ENCODE data around the gene ARL14EPL.

ARL14EPL gene

DNA sequence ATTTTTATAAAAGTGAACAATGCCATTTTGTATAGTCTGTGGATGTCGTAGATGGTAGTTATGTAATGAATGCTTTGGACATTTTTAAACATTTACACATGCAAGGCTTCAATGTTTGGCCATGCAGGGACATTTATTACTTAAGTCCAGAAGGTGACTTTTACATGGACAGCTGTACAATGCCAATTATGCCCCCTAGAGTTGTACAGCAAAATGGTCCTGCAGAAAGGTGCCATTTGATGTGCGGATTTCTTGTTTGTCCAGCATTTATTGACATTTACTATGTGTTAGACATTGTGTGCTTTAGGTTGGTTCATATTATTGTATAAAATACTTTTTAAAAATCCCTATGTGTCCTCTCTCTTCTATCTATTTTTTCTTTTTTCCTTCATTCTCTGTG lies 30.1 kb downstream of the ARL14EPL start:
- no peak for TF ChIP-seq EZH2phosphoT487 (IDR thresholded peaks at IDR 0.05; ENCODE audit: borderline replicate concordance)
- TF ChIP-seq, protein P1, sequence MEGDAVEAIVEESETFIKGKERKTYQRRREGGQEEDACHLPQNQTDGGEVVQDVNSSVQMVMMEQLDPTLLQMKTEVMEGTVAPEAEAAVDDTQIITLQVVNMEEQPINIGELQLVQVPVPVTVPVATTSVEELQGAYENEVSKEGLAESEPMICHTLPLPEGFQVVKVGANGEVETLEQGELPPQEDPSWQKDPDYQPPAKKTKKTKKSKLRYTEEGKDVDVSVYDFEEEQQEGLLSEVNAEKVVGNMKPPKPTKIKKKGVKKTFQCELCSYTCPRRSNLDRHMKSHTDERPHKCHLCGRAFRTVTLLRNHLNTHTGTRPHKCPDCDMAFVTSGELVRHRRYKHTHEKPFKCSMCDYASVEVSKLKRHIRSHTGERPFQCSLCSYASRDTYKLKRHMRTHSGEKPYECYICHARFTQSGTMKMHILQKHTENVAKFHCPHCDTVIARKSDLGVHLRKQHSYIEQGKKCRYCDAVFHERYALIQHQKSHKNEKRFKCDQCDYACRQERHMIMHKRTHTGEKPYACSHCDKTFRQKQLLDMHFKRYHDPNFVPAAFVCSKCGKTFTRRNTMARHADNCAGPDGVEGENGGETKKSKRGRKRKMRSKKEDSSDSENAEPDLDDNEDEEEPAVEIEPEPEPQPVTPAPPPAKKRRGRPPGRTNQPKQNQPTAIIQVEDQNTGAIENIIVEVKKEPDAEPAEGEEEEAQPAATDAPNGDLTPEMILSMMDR (conservative IDR thresholded peaks at IDR 0.05; ENCODE audit: low read length): peak; percentile 45
- H2AFZ ChIP-seq (ENCODE audit: low read length): no peak overlapping the region
- no peak overlapping the region for H3K9ac ChIP-seq (ENCODE audit: low read depth, low read length, poor library complexity, severe bottlenecking)
- no peak overlapping the region for H3K4me3 ChIP-seq (ENCODE audit: low read length, poor library complexity, severe bottlenecking)
- H3K4me2 ChIP-seq (ENCODE audit: low read depth, low read length, poor library complexity, severe bottlenecking): no peak overlapping the region
- H3K9me2 ChIP-seq (replicated peaks; ENCODE audit: low read depth, low read length): no peaks in the 10 kb centered on the region
- no peaks in the 10 kb centered on the region for H3K27me3 ChIP-seq (ENCODE audit: insufficient read depth, low read length, poor library complexity, severe bottlenecking)
- H3K79me2 ChIP-seq (ENCODE audit: insufficient read depth, low read length): no peaks in the 10 kb centered on the region
- no peaks in the 10 kb centered on the region for H3K4me1 ChIP-seq (ENCODE audit: insufficient read depth, low read length, poor library complexity, severe bottlenecking)
- H3K9me3 ChIP-seq (ENCODE audit: insufficient read depth, low read depth, low read length): no peaks in the 10 kb centered on the region
- no peaks in the 10 kb centered on the region for H3F3A ChIP-seq (ENCODE audit: low read depth)
- no peaks in the 10 kb centered on the region for H4K20me1 ChIP-seq (ENCODE audit: insufficient read depth, low read length, poor library complexity, severe bottlenecking)
- H3K36me3 ChIP-seq (ENCODE audit: insufficient read depth, low read length): no peaks in the 10 kb centered on the region

DNA sequence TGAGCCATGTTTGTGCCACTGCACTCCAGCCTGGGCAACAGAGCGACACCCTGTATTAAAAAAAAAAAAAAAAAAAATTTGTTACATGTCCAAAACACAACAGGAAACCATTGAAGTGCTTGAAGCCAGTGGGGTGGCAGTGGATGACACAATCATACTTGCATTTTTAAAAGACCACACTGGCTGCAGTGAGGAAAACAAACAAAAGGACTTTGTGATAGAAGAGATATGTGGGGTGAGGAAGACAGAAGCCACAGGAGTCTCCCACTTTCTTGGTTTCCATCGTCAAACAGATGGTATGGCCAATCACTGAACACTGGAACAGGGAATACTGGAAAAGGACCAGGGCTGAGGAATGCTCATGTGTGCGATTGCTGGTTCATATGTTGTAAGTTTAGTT lies 31.7 kb downstream of the ARL14EPL start:
- TF ChIP-seq, protein P1 (conservative IDR thresholded peaks at IDR 0.05; ENCODE audit: low read length): no peak
- no peak for TF ChIP-seq EZH2phosphoT487 (IDR thresholded peaks at IDR 0.05; ENCODE audit: borderline replicate concordance)
- H3K4me2 ChIP-seq (ENCODE audit: low read depth, low read length, poor library complexity, severe bottlenecking): no peak overlapping the region
- no peak overlapping the region for H3K9ac ChIP-seq (ENCODE audit: low read depth, low read length, poor library complexity, severe bottlenecking)
- no peaks in the 10 kb centered on the region for H4K20me1 ChIP-seq (ENCODE audit: insufficient read depth, low read length, poor library complexity, severe bottlenecking)
- no peak overlapping the region for H3K4me3 ChIP-seq (ENCODE audit: low read length, poor library complexity, severe bottlenecking)
- no peak overlapping the region for H2AFZ ChIP-seq (ENCODE audit: low read length)
- no peaks in the 10 kb centered on the region for H3F3A ChIP-seq (ENCODE audit: low read depth)
- H3K79me2 ChIP-seq (ENCODE audit: insufficient read depth, low read length): no peaks in the 10 kb centered on the region
- no peaks in the 10 kb centered on the region for H3K27me3 ChIP-seq (ENCODE audit: insufficient read depth, low read length, poor library complexity, severe bottlenecking)
- no peaks in the 10 kb centered on the region for H3K36me3 ChIP-seq (ENCODE audit: insufficient read depth, low read length)
- H3K4me1 ChIP-seq (ENCODE audit: insufficient read depth, low read length, poor library complexity, severe bottlenecking): no peaks in the 10 kb centered on the region
- no peaks in the 10 kb centered on the region for H3K9me2 ChIP-seq (replicated peaks; ENCODE audit: low read depth, low read length)
- H3K9me3 ChIP-seq (ENCODE audit: insufficient read depth, low read depth, low read length): no peaks in the 10 kb centered on the region

DNA sequence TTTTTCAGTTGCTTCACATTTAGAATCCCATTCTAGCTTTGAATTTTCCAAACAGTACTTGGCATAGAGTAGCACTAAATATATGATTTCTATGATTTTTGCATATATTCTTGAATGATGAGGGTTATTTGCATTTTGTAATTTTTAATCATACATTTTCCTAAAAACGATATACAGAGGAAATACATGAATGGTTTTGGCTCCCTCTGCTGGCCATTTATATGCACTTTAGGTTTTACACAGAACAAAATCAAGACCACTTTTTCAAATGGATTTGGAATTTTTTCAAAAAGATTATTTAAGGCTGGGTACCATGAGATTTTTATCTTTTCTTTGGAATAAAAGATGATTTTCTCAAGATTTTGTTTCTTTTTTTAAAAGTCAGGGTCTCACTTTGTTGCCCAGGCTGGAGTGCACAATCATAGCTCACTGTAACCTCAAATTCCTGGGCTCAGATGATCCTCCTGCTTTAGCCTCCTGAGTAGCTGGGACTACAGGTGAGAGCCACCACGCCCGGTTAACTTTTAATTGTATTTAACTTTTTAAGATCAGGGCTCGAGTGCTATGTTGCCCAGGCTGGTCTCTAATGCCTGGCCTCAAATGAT lies 35.9 kb downstream of the ARL14EPL start:
- TF ChIP-seq EZH2phosphoT487 (IDR thresholded peaks at IDR 0.05; ENCODE audit: borderline replicate concordance): no peak
- TF ChIP-seq, protein P1 (conservative IDR thresholded peaks at IDR 0.05; ENCODE audit: low read length): peak; percentile 74
- Histone ChIP-seq H3K4me2 (ENCODE audit: low read depth, low read length, poor library complexity, severe bottlenecking) (no peak overlapping the region), H3K36me3 (ENCODE audit: insufficient read depth, low read length) (no peaks in the 10 kb centered on the region), H2AFZ (ENCODE audit: low read length) (peak overlapping the region; percentile 36; the same call in 1 of the 2 replicates), H3K4me3 (ENCODE audit: low read length, poor library complexity, severe bottlenecking) (no peak overlapping the region), H3F3A (ENCODE audit: low read depth) (no peaks in the 10 kb centered on the region), H3K79me2 (ENCODE audit: insufficient read depth, low read length) (no peaks in the 10 kb centered on the region), H3K27me3 (ENCODE audit: insufficient read depth, low read length, poor library complexity, severe bottlenecking) (no peaks in the 10 kb centered on the region), H3K4me1 (ENCODE audit: insufficient read depth, low read length, poor library complexity, severe bottlenecking) (no peaks in the 10 kb centered on the region), H4K20me1 (ENCODE audit: insufficient read depth, low read length, poor library complexity, severe bottlenecking) (no peaks in the 10 kb centered on the region), H3K9ac (ENCODE audit: low read depth, low read length, poor library complexity, severe bottlenecking) (no peak overlapping the region), H3K9me2 (replicated peaks; ENCODE audit: low read depth, low read length) (no peaks in the 10 kb centered on the region), H3K9me3 (ENCODE audit: insufficient read depth, low read depth, low read length) (no peaks in the 10 kb centered on the region)

Data from Loucy (cell line).